Stimulated activated CD8-positive, alpha-beta memory T cell treated with anti-CD3 and anti-CD28 coated beads, Interleukin-7, amount 100 ng/mL, for 4 hours (primary cell): Measurements from ENCODE around the gene CCAR1.
"Not testable (repeated sequence)": the region's sequence is repeated elsewhere in the genome, so short reads cannot be mapped to it uniquely, and the experiment has no call there.

Experiments
- DNase-seq, 2 donors: peaks; one replicate each; pipeline ENCODE4 v3.0.0-alpha.2; 2020; ENCODE audit warnings: low read depth in 2 of 2

Gene CCAR1, protein sequence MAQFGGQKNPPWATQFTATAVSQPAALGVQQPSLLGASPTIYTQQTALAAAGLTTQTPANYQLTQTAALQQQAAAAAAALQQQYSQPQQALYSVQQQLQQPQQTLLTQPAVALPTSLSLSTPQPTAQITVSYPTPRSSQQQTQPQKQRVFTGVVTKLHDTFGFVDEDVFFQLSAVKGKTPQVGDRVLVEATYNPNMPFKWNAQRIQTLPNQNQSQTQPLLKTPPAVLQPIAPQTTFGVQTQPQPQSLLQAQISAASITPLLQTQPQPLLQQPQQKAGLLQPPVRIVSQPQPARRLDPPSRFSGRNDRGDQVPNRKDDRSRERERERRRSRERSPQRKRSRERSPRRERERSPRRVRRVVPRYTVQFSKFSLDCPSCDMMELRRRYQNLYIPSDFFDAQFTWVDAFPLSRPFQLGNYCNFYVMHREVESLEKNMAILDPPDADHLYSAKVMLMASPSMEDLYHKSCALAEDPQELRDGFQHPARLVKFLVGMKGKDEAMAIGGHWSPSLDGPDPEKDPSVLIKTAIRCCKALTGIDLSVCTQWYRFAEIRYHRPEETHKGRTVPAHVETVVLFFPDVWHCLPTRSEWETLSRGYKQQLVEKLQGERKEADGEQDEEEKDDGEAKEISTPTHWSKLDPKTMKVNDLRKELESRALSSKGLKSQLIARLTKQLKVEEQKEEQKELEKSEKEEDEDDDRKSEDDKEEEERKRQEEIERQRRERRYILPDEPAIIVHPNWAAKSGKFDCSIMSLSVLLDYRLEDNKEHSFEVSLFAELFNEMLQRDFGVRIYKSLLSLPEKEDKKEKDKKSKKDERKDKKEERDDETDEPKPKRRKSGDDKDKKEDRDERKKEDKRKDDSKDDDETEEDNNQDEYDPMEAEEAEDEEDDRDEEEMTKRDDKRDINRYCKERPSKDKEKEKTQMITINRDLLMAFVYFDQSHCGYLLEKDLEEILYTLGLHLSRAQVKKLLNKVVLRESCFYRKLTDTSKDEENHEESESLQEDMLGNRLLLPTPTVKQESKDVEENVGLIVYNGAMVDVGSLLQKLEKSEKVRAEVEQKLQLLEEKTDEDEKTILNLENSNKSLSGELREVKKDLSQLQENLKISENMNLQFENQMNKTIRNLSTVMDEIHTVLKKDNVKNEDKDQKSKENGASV

GRCh38 chr10:68720793-68721672, at the start of gene CCAR1:
TSS of gene CCAR1 (plus strand) at chr10:68721239. CDS start at chr10:68722505, 1,266 bp downstream.
- DNase-seq, result peak; percentile 96 to 97

- no peak for DNase-seq
Measured at GRCh38 chr10:68684413-68684812, 36.6 kb upstream of the CCAR1 start.

DNA sequence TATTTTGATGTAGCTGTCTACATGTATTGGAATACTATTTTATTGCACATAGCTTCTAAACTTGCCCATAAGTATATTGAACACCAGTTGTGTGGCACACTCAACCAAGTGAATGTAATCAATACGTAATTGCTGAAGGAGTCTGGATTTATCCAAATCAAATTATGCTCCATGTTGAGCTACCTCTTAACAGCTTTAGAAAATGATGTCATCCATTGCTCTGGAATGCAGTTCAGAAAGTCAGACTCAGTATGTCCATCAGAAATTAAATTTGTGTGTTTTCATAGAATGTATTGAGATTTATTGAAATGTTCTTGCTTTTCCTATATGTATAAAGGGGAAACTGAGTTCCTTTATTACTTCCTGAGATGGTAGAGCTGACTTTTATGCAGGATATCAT, 25.0 kb upstream of the CCAR1 start:
- DNase-seq, result no peak

DNA sequence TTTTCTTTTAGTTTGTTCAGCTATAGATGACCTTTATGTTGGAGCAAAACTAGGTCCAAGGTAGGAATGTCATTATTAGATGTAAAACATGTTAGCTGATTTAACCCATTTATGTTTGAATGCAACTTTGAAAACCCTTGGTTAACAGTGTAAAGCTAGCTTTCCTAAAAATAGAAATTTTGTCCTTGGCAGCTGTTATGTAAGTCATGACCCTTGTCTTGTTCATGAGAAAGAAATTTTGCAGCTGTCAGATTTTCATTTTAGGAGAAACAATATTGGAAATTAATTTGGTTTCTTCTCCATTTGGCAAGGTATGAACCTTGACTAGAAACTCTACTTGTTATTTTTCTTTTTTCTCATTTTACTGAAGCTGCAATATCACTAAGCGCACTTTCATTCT, 23.9 kb upstream of the CCAR1 start:
- no peak for DNase-seq

- DNase-seq, result no peak
Measured at GRCh38 chr10:68700197-68700596, 20.8 kb upstream of the CCAR1 start.

DNA sequence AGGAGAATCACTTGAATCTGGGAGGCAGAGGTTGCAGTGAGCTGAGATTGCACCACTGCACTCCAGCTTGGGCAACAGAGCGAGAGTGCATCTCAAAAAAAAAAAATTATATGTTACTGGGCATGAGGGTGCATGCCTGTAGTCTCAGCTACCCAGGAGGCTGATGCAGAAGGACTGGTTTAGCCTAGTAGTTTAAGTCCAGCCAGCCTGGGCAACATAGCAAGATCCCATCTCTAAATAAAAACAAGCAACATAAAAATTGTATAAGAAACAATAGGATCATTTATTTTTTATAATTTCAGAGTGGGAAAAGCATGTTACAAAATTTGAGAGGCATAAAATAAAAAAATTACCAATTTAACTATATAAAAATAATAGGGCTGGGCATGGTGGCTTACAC, 15.5 kb upstream of the CCAR1 start:
- DNase-seq, result no peak

GRCh38 chr10:68708987-68709386, 12.1 kb upstream of the CCAR1 start:
- DNase-seq, result not testable (repeated sequence)

DNA sequence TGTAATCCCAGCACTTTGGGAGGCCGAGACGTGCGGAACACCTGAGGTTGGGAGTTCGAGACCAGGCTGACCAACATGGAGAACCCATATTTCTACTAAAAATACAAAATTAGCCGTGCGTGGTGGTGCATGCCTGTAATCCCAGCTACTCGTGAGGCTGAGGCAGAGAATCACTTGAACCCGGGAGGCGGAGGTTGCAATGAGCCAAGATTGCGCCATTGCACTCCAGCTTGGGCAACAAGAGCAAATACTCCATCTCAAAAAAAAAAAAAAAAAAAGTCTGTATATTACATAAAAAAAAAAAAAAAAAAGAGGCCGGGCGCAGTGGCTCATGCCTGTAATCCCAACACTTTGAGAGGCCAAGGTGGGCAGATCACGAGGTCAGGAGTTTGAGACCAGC, 8.0 kb upstream of the CCAR1 start:
- DNase-seq, result not testable (repeated sequence)

- DNase-seq, result no peak
Measured at GRCh38 chr10:68717435-68717834, 3.6 kb upstream of the CCAR1 start.

DNA sequence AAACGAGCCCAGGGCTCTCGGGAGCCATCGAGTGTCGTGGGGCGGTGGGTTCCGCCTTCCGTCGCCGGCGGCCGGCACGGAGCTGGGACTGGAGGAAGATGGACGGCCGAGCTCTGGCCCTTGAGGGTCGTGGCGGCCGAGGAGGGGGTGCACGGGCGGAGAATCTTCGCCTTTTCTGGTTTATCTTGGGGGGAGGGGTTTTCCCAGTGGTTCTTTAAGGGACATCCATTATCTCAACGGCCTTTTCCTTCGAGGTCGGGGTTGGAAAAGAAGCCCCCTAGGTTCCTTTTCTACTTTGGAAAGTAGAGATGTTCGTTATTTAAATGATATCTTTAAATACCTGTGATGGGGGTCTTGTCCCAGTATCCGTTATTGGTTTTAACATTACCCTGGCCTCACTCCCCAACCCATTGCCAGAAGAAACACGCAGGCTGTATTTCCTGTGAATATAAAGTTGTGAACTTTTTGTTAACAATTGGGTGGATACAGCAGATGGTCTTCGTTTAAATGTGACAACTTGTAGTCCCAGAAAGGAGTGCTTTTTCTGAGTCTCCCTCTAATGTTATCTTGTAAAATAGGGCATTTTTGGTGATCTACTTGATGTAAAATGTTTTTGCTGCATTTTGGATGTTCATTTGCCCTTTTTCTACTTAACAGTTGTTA, 765 bp downstream of the CCAR1 start:
- no peak for DNase-seq

DNA sequence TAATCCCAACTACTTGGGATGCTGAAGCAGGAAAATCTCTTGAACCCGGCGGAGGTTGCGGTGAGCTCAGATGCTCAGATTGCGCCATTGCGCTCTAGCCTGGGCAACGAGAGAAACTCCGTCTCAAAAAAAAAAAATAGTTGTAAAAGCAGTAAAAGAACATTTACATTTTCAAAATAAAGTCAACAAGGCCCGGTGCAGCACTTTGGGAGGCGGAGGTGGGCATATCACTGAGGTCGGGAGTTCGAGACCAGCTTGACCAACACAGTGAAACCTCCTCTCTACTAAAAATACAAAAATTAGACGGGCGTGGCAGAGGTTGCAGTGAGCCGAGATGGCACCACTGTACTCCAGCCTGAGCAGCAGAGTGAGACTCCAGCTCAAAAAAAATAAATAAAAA, 4.0 kb downstream of the CCAR1 start:
- DNase-seq, result no peak

DNA sequence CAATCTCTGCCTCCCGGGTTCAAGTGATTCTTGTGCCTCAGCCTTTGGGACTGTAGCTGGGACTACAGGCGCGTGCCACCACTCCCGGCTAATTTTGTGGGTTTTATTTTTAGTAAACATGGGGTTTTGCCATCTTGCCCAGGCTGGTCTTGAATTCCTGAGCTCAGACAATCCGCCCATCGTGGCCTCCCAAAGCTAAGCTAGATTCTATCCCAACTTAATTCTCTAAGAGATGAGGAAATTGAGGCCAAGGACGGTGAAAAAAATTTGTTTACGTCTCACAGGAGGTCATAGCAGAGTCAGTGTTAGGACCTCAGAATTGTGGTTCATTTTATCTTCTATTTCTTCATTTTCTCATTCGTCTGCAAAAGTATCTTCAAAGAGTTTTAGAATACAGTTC, 6.1 kb downstream of the CCAR1 start:
- no peak for DNase-seq

GRCh38 chr10:68732651-68733050, 11.6 kb downstream of the CCAR1 start:
- no peak for DNase-seq

DNA sequence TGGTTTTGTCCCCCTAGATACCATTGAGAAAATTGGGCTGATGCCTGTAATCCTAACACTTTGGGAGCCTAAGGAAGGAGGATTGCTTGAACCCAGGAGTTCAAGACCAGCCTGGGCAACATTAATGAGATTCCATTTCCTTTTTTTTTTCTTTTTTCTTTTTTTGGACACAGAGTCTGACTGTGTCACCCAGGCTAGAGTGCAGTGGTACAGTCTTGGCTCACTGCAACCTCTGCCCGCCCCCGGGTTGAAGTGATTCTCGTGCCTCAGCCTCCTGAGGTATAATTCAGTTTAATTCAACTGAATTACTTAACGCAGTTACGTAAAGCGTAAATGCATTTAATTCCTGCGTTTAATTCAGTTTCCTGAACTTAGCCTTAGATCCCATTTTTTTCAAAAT, 13.3 kb downstream of the CCAR1 start:
- no peak for DNase-seq

- DNase-seq, result no peak
Measured at GRCh38 chr10:68735119-68735518, 14.1 kb downstream of the CCAR1 start.

GRCh38 chr10:68735739-68736138, 14.7 kb downstream of the CCAR1 start:
- DNase-seq, result not testable (repeated sequence)

DNA sequence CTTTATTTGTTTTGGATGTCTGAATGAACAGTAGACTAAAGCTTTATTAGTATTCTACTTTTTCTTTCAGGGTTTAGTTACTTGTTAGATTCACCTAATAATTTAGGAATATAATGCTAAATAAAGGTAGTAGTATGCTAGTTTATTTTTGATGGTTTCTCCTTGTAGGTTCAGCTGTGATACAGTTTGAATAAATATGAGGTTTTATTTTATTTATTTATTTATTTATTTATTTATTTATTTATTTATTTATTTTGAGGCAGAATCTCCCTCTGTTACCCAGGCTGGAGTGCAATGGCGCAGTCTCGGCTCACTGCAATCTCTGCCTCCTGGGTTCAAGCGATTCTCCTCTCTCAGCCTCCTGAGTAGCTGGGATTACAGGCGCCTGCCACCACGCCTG, 19.6 kb downstream of the CCAR1 start:
- not testable (repeated sequence) for DNase-seq

DNA sequence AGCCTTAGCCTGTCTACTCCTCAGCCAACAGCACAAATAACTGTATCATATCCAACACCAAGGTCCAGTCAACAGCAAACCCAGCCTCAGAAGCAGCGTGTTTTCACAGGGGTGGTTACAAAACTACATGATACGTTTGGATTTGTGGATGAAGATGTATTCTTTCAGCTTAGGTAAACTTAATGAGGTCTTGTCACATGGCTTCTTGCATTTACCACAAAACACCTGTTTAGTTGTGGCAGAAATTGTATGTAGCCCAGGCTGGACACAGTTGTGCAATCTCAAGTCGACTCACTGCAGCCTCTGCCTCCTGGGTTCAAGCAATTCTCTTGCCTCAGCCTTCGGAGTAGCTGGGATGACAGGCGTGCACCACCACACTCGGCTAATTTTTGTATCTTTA, 21.4 kb downstream of the CCAR1 start:
- no peak for DNase-seq

- DNase-seq, result no peak
Measured at GRCh38 chr10:68752711-68753350, 31.8 kb downstream of the CCAR1 start.

- no peak for DNase-seq
Measured at GRCh38 chr10:68756246-68756645, 35.2 kb downstream of the CCAR1 start.
